ENCODE data around the gene COMMD9. TPM values are rescaled to one million over a fixed set of nuclear protein-coding genes. Genes with fewer than 3 reads are reported as not detected.

Gene COMMD9
- total and polyA plus RNA-seq, 2 donors from 2014 or later = 64.7 to 182 TPM

- peaks cover 2 to 6% (median 3%) of the 10 kb centered on the region in 3 donors for H3K4me1 ChIP-seq (ENCODE audit: control insufficient read depth in 2 of 3, insufficient read depth in 2 of 3, low read depth in 1 of 3, low read length in 3 of 3)
Measured at GRCh38 chr11:36281850-36282249, 7.4 kb downstream of the COMMD9 start.

GRCh38 chr11:36280531-36280930, 8.7 kb downstream of the COMMD9 start:
- Histone ChIP-seq H3K9ac (ENCODE audit: low read length in 3 of 3) (no peak overlapping the region), H3K27ac (ENCODE audit: low read depth in 2 of 2, low read length in 2 of 2) (no peak overlapping the region), H3K4me1 (ENCODE audit: control insufficient read depth in 2 of 3, insufficient read depth in 2 of 3, low read depth in 1 of 3, low read length in 3 of 3) (peaks cover 2 to 6% (median 3%) of the 10 kb centered on the region in 3 donors), H3K27me3 (ENCODE audit: control insufficient read depth, insufficient read depth, low read length) (no peaks in the 10 kb centered on the region), H3K9me3 (ENCODE audit: control insufficient read depth in 2 of 3, insufficient read depth in 1 of 3, low read length in 3 of 3) (no peaks in the 10 kb centered on the region), H3K36me3 (ENCODE audit: control insufficient read depth in 2 of 3, insufficient read depth in 3 of 3, low read length in 3 of 3) (peaks cover 0 to 15% (median 9%) of the 10 kb centered on the region in 3 donors), H3K4me3 (ENCODE audit: low read length in 3 of 3) (no peak overlapping the region)
- intact Hi-C loops (cut with DNase I) = no loop called here
- no peak for DNase-seq
- TF ChIP-seq CTCF (IDR thresholded peaks at IDR 0.05; ENCODE audit: borderline replicate concordance, extremely low read depth, insufficient read depth) = no peak
- no peak for FAIRE-seq

More at GRCh38 chr11:36281850-36282249, 7.4 kb downstream of the COMMD9 start:
- Histone ChIP-seq H3K27ac (ENCODE audit: low read depth in 2 of 2, low read length in 2 of 2) (no peak overlapping the region), H3K27me3 (ENCODE audit: control insufficient read depth, insufficient read depth, low read length) (no peaks in the 10 kb centered on the region), H3K9me3 (ENCODE audit: control insufficient read depth in 2 of 3, insufficient read depth in 1 of 3, low read length in 3 of 3) (no peaks in the 10 kb centered on the region), H3K9ac (ENCODE audit: low read length in 3 of 3) (no peak overlapping the region), H3K36me3 (ENCODE audit: control insufficient read depth in 2 of 3, insufficient read depth in 3 of 3, low read length in 3 of 3) (peaks cover 0 to 5% (median 3%) of the 10 kb centered on the region in 3 donors), H3K4me3 (ENCODE audit: low read length in 3 of 3) (no peak overlapping the region)
- no peak for FAIRE-seq
- intact Hi-C loops (cut with DNase I) = no loop called here
- no peak for DNase-seq
- TF ChIP-seq CTCF (IDR thresholded peaks at IDR 0.05; ENCODE audit: borderline replicate concordance, extremely low read depth, insufficient read depth) = no peak

GRCh38 chr11:36278531-36279282, 10.5 kb downstream of the COMMD9 start:
- intact Hi-C loops (cut with DNase I) = no loop called here
- Histone ChIP-seq H3K27ac (ENCODE audit: low read depth in 2 of 2, low read length in 2 of 2) (no peak overlapping the region), H3K27me3 (ENCODE audit: control insufficient read depth, insufficient read depth, low read length) (no peaks in the 10 kb centered on the region), H3K4me1 (ENCODE audit: control insufficient read depth in 2 of 3, insufficient read depth in 2 of 3, low read depth in 1 of 3, low read length in 3 of 3) (peaks cover 2 to 6% (median 3%) of the 10 kb centered on the region in 3 donors), H3K9ac (ENCODE audit: low read length in 3 of 3) (no peak overlapping the region), H3K36me3 (ENCODE audit: control insufficient read depth in 2 of 3, insufficient read depth in 3 of 3, low read length in 3 of 3) (peaks cover 0 to 27% (median 20%) of the 10 kb centered on the region in 3 donors), H3K9me3 (ENCODE audit: control insufficient read depth in 2 of 3, insufficient read depth in 1 of 3, low read length in 3 of 3) (no peaks in the 10 kb centered on the region), H3K4me3 (ENCODE audit: low read length in 3 of 3) (no peak overlapping the region)
- peak in 4 of 5 donors; percentile 68 to 85 (median 74) for DNase-seq
- TF ChIP-seq CTCF (IDR thresholded peaks at IDR 0.05; ENCODE audit: borderline replicate concordance, extremely low read depth, insufficient read depth) = no peak
- FAIRE-seq = no peak
